ENCODE results near the gene VCAN. TPM values are rescaled to one million over a fixed set of nuclear protein-coding genes. Genes with fewer than 3 reads are reported as not detected.

Gene VCAN
- total RNA-seq, 1 experiment from 2014 or later = 0.72 TPM

DNA sequence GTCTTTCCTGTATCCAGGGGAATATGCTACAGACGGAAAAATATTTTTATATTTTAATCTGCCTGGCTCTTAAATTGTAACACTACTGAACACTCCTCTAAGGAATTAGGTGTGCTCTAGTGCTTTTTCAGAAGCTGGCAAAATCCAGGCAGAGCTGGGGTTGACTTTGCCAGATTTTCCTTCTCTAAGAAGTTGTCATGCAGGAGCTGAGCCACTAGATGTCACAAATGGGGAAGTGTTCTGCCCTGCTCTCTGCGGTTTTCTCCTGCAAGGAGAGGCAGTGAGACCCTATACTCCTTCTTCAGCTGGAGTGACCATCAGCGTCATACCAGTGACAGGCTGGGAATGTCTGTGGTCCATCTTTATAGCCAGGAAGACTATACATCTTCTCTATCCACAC lies 136.6 kb downstream of the VCAN start:
- Histone ChIP-seq H3K36me3 (ENCODE audit: control insufficient read depth, insufficient read depth, low read length) (no peaks in the 10 kb centered on the region), H3K27me3 (ENCODE audit: control insufficient read depth, insufficient read depth, low read length) (no peaks in the 10 kb centered on the region), H3K9me3 (ENCODE audit: control insufficient read depth, insufficient read depth, low read depth, low read length) (no peaks in the 10 kb centered on the region), H3K27ac (ENCODE audit: low read length) (no peak overlapping the region), H3K4me3 (ENCODE audit: low read depth in 2 of 2, low read length in 2 of 2) (no peak overlapping the region), H3K4me1 (ENCODE audit: control insufficient read depth, insufficient read depth, low read length) (no peaks in the 10 kb centered on the region)
- ChIA-PET CTCF (interaction anchor here (0.6 kb wide), 1 partner anchor 14 kb away, joined by 5 read pairs; no protein-coding TSS in a partner anchor), POLR2A (no interaction called here)
- DNase-seq (ENCODE audit: low read depth, low spot score) (no peak), ATAC-seq (no peak)
- intact Hi-C loops (cut with micrococcal nuclease; ENCODE audit: unreplicated experiment) (no loop called here), in situ Hi-C loops (cut with HindIII; ENCODE audit: low pct_unique_long_range_greater_than_20kb, low sequenced_read_pairs) (no loop called here)
- no TSS peak for BruUV-seq (replicated peaks)
- no peak for TF ChIP-seq TCF7L2 (IDR thresholded peaks at IDR 0.05; ENCODE audit: low read depth, low read length)
- TF ChIP-seq CTCF (IDR thresholded peaks at IDR 0.05) = peak; percentile 58
- no peak for TF ChIP-seq SIN3A (IDR thresholded peaks at IDR 0.05; ENCODE audit: borderline replicate concordance, insufficient read depth, low read depth, low read length)
- TF ChIP-seq REST (IDR thresholded peaks at IDR 0.05; ENCODE audit: insufficient read depth in 1 of 2, low read depth in 2 of 2, low read length in 1 of 2) = no peak

DNA sequence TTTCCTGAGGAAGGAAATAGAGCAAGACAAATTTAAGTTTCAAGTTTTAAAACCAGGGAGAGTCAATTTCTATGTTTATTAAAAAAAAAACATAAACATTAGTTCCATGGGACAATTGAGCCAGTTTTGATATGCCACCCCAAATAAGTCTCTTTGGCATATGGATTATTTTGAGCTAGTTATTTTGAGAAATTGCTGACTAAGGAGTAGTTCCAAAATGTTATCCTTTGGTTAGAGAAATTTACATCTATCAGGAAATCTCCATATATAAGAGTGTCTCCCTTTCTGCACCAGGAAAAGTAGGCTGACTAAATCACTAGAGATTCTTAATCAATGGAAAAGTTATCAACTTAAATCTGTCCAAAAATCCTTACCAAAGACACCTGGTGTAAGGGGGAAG lies 143.3 kb downstream of the VCAN start:
- Histone ChIP-seq H3K27ac (ENCODE audit: low read length) (no peak overlapping the region), H3K9me3 (ENCODE audit: control insufficient read depth, insufficient read depth, low read depth, low read length) (no peaks in the 10 kb centered on the region), H3K27me3 (ENCODE audit: control insufficient read depth, insufficient read depth, low read length) (no peaks in the 10 kb centered on the region), H3K36me3 (ENCODE audit: control insufficient read depth, insufficient read depth, low read length) (no peaks in the 10 kb centered on the region), H3K4me1 (ENCODE audit: control insufficient read depth, insufficient read depth, low read length) (no peaks in the 10 kb centered on the region), H3K4me3 (ENCODE audit: low read depth in 2 of 2, low read length in 2 of 2) (no peak overlapping the region)
- intact Hi-C loops (cut with micrococcal nuclease; ENCODE audit: unreplicated experiment) = no loop called here
- ATAC-seq = no peak
- in situ Hi-C loops (cut with HindIII; ENCODE audit: low pct_unique_long_range_greater_than_20kb, low sequenced_read_pairs) = no loop called here
- no peak for DNase-seq (ENCODE audit: low read depth, low spot score)
- no TSS peak for BruUV-seq (replicated peaks)
- ChIA-PET CTCF (no interaction called here), POLR2A (no interaction called here)
- TF ChIP-seq POLR2AphosphoS5 (IDR thresholded peaks at IDR 0.05; ENCODE audit: low read depth, low read length) (no peak), CTCF (IDR thresholded peaks at IDR 0.05) (no peak), SIN3A (IDR thresholded peaks at IDR 0.05; ENCODE audit: borderline replicate concordance, insufficient read depth, low read depth, low read length) (no peak), REST (IDR thresholded peaks at IDR 0.05; ENCODE audit: insufficient read depth in 1 of 2, low read depth in 2 of 2, low read length in 1 of 2) (no peak), TCF7L2 (IDR thresholded peaks at IDR 0.05; ENCODE audit: low read depth, low read length) (no peak)
